ENCODE data around the gene TRIM43B.
"Not testable (repeated sequence)": the region's sequence is repeated elsewhere in the genome, so short reads cannot be mapped to it uniquely, and the experiment has no call there.

TRIM43B gene

GRCh38 chr2:95484654-95485053, at the start of gene TRIM43B:
Gene TRIM43B (minus strand): TSS chr2:95484754. CDS start chr2:95482714, 2,040 bp downstream.
- not testable (repeated sequence) for DNase-seq

GRCh38 chr2:95531254-95531771, 46.8 kb upstream of the TRIM43B start:
- no peak for DNase-seq

DNA sequence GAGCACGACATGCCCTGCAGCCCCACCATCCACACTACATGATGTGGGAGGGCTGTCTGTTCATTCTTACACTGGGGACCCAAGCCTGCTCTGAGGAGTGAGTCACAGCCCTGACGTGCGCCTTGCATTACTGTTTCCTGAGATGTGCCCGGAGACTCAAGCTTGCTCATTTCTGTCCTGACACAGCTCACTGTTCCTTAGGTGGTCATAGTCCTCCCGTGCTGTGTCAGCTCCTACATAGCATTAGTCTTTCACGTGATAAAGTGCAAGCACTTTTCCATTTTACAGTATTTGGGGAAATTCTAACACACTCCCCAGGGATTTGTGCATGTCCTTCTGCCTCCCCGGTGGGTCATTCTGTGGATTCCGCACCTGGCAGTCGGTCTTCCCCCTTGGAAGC, 46.2 kb upstream of the TRIM43B start:
- peak; percentile 35 for DNase-seq

GRCh38 chr2:95526360-95527341, 42.1 kb upstream of the TRIM43B start:
- DNase-seq = peak; percentile 61

- DNase-seq = no peak
Measured at GRCh38 chr2:95525294-95526035, 40.9 kb upstream of the TRIM43B start.

GRCh38 chr2:95524195-95524594, 39.6 kb upstream of the TRIM43B start:
- no peak for DNase-seq

GRCh38 chr2:95514718-95515117, 30.2 kb upstream of the TRIM43B start:
- no peak for DNase-seq

- not testable (repeated sequence) for DNase-seq
Measured at GRCh38 chr2:95514226-95514625, 29.7 kb upstream of the TRIM43B start.

- no peak for DNase-seq
Measured at GRCh38 chr2:95509408-95509807, 24.9 kb upstream of the TRIM43B start.

GRCh38 chr2:95505222-95505621, 20.7 kb upstream of the TRIM43B start:
- no peak for DNase-seq

DNA sequence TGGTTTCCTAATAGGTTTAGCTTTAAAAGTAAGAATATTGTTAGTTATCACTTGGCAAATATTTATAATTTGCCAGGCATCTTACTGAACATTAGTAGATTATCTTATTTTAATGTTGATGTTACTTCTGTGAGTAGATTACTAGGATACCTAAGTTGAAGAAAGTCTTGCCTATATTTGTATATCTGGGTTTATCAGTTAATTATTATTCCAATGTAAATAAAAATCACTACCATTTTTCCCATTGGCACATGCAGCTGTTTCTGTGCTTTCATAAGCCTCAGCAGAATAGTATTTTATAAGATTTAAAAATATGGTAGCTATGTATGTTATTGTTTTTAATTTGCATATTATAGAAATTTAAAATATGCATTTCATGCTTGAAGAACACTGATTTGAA, 16.3 kb upstream of the TRIM43B start:
- no peak for DNase-seq

- not testable (repeated sequence) for DNase-seq
Measured at GRCh38 chr2:95492076-95492475, 7.5 kb upstream of the TRIM43B start.

DNA sequence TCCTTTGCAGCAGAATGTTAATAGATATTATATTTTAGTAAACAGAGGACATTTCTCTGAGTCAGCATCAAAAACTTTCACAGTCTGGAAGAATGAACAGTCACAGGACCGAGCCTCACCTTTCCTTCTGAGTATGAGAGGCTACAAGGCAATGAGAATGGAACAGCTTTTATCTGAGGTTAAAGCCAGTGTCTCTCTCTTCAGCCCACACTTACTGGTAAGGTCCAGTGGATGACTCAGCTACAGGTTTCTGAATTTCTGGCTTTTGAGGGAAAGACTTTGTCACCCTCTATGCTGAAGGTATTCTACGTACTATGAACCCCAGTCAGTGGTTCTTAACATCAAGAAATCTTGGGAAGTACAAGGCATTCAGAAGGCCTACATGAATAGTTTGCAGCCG, 9.5 kb downstream of the TRIM43B start:
- not testable (repeated sequence) for DNase-seq

GRCh38 chr2:95467984-95468383, 16.6 kb downstream of the TRIM43B start:
- DNase-seq = not testable (repeated sequence)

DNA sequence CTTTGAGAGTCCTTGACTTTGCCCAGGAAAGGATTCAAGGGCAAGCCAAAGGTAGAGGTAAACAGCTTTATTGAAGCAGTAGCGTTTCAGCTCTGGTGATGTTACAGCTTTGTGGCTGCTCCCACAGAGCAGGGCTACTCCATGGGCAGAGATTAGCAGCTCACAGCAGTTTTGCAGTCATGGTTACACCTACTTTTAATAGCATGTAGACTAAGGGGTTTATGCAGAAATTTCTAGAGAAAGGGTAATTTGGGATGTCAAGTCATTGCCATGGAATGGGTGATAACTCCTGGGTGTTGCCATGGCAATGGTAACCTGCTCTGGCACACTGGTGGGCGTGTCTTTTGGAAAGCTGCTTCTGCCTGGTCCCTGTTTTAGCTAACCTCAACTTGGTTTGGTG, 18.0 kb downstream of the TRIM43B start:
- not testable (repeated sequence) for DNase-seq

GRCh38 chr2:95463292-95463691, 21.3 kb downstream of the TRIM43B start:
- DNase-seq = not testable (repeated sequence)

DNA sequence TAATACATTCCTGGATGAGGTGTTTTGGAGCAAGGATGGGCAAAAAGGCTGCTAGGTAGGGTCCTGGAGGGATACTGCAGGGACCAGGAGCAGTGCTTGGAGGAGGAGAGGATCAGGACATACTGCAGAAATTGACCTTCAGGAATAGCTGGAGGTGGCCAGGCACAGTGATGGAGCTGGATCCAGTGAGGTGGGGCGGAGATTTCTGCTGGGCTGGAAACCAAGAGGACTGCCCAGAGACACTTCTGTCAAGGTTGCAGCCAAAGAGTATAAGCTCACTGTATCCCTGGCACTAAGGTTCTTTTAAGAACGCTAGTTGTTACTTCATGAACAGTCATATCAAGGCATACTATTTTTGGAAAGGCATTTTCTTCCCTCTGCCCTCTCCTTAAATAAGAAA, 39.2 kb downstream of the TRIM43B start:
- DNase-seq = not testable (repeated sequence)

GRCh38 chr2:95442474-95443099, 42.0 kb downstream of the TRIM43B start:
- DNase-seq = not testable (repeated sequence)

DNA sequence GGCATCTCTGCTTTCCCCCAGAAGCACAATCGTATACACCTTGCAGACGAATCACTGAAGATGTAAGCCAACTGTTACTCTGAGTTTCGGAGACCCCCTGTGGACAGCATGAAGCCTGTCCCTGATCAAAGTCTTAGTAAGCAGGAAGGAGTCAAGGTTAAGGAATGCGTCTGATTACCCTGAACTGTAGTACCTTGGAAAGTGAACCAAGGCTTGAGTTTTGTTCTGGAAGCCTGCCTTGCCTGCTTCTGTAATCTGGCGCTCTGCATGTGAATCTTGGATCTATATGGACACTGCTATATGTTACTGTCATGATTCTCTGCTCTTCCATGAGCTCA, 48.7 kb downstream of the TRIM43B start:
- not testable (repeated sequence) for DNase-seq

- not testable (repeated sequence) for DNase-seq
Measured at GRCh38 chr2:95435162-95435871, 49.2 kb downstream of the TRIM43B start.

DNA sequence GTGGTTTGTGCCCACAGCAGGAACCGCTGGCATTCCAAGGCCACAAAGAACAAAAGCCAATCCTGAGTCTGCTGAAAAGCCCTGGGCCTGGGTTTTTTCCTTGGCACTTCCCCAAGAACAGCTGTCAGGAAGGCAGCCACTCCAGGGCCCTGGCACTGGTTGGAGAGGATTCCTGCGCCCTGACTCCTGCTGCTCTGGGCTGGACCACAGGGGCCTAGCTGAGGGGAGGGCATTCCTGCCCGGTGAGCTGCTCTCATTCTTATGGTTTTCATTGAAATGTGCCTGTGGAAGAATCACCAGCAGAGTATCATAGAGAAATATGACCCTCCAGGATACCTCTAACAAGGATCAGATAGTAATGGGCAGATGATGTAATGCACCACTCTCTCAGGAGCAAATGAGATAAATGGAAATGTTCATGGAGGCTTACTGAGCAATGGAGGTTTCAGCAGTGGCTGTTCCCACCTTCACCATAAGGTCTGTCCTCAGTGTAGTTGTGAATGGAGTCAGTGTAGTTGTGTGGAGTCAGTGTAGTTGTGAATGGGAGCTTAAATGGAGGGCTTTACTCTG, 50.0 kb downstream of the TRIM43B start:
- not testable (repeated sequence) for DNase-seq

- DNase-seq = not testable (repeated sequence)
Measured at GRCh38 chr2:95433973-95434372, 50.6 kb downstream of the TRIM43B start.
